Trophoblast cell (in vitro differentiated cells and primary cell): ENCODE results near the gene TEX261.

Experiments used
- DNase-seq, 2 donors: peaks; one replicate each; pipeline ENCODE4 v3.0.0-alpha.2; 2016
- H2AFZ ChIP-seq: 2 replicates; pipeline ENCODE4 v1.6.1; 2013; ENCODE audit warnings: low read length, moderate library complexity, mild to moderate bottlenecking; ENCODE audit not compliant: insufficient read depth, poor library complexity
- H2AK5ac ChIP-seq: 2 replicates; pipeline ENCODE4 v1.6.1; 2013; ENCODE audit warnings: mild to moderate bottlenecking, low read length
- H2BK120ac ChIP-seq: 2 replicates; pipeline ENCODE4 v1.6.1; 2013; ENCODE audit warnings: low read length, mild to moderate bottlenecking, moderate library complexity; ENCODE audit not compliant: insufficient read depth, poor library complexity
- H2BK12ac ChIP-seq: 2 replicates; pipeline ENCODE4 v1.6.1; 2013; ENCODE audit warnings: mild to moderate bottlenecking, low read length, moderate library complexity
- H2BK5ac ChIP-seq: 2 replicates; pipeline ENCODE4 v1.6.1; 2013; ENCODE audit warnings: low read length, low read depth, moderate library complexity, mild to moderate bottlenecking; ENCODE audit not compliant: poor library complexity
- H3K14ac ChIP-seq: 2 replicates; pipeline ENCODE4 v1.6.1; 2013; ENCODE audit warnings: mild to moderate bottlenecking, low read length
- H3K18ac ChIP-seq: 2 replicates; pipeline ENCODE4 v1.6.1; 2013; ENCODE audit warnings: mild to moderate bottlenecking, low read length
- H3K23ac ChIP-seq: 2 replicates; pipeline ENCODE4 v1.6.1; 2013; ENCODE audit warnings: low read length
- H3K27ac ChIP-seq: 2 replicates; pipeline ENCODE4 v1.5.1; 2013; ENCODE audit warnings: low read depth, mild to moderate bottlenecking, inconsistent platforms, low read length, moderate library complexity
- H3K27me3 ChIP-seq: 2 replicates; pipeline ENCODE4 v1.6.1; 2013; ENCODE audit warnings: inconsistent platforms, mild to moderate bottlenecking, low read length, moderate library complexity; ENCODE audit not compliant: insufficient read depth
- H3K36me3 ChIP-seq, 2 experiments: 1 replicate in 1 of 2; 2 replicates in 1 of 2; pipeline ENCODE4 v1.6.1; 2013; ENCODE audit warnings: low read length in 2 of 2, mild to moderate bottlenecking in 2 of 2, moderate library complexity in 1 of 2; ENCODE audit not compliant: insufficient read depth in 2 of 2, control insufficient read depth in 1 of 2
- H3K4ac ChIP-seq: 2 replicates; pipeline ENCODE4 v1.6.1; 2013; ENCODE audit warnings: low read depth, mild to moderate bottlenecking, low read length, moderate library complexity
- H3K4me1 ChIP-seq, 2 experiments: 1 replicate in 1 of 2; 2 replicates in 1 of 2; pipeline ENCODE4 v1.6.1; 2013; ENCODE audit warnings: low read length in 2 of 2, mild to moderate bottlenecking in 2 of 2, moderate library complexity in 1 of 2; ENCODE audit not compliant: insufficient read depth in 2 of 2, control insufficient read depth in 1 of 2
- H3K4me2 ChIP-seq: 2 replicates; pipeline ENCODE4 v1.6.1; 2013; ENCODE audit warnings: inconsistent platforms, mild to moderate bottlenecking, low read length, moderate library complexity
- H3K4me3 ChIP-seq: 2 replicates; pipeline ENCODE4 v1.5.1; 2013; ENCODE audit warnings: mild to moderate bottlenecking, low read depth, low read length, inconsistent platforms
- H3K79me1 ChIP-seq: one replicate; pipeline ENCODE4 v1.6.1; 2013; ENCODE audit warnings: low read length
- H3K79me2 ChIP-seq: 2 replicates; pipeline ENCODE4 v1.6.1; 2013; ENCODE audit warnings: low read length, mild to moderate bottlenecking; ENCODE audit not compliant: control insufficient read depth, insufficient read depth, poor library complexity
- H3K9ac ChIP-seq: 2 replicates; pipeline ENCODE4 v1.6.1; 2013; ENCODE audit warnings: mild to moderate bottlenecking, low read length
- H3K9me3 ChIP-seq: 2 replicates; pipeline ENCODE4 v1.6.1; 2013; ENCODE audit warnings: low read depth, mild to moderate bottlenecking, control low read depth, inconsistent platforms, low read length; ENCODE audit not compliant: insufficient read depth
- H4K12ac ChIP-seq: 2 replicates; pipeline ENCODE4 v1.6.1; 2013; ENCODE audit warnings: low read depth, mild to moderate bottlenecking, low read length, moderate library complexity
- H4K8ac ChIP-seq: 2 replicates; pipeline ENCODE4 v1.6.1; 2013; ENCODE audit warnings: low read depth, mild to moderate bottlenecking, low read length, moderate library complexity
- H4K91ac ChIP-seq: one replicate; pipeline ENCODE4 v1.6.1; 2013; ENCODE audit warnings: low read depth, mild to moderate bottlenecking, low read length, moderate library complexity
- WGBS: extraction: QIAGEN DNeasy Blood & Tissue Kit; methylation state at CpG from one replicate; pipeline ENCODE4 v1.1.7; 2013; ENCODE audit warnings: missing lambda C conversion rate; ENCODE audit not compliant: insufficient read length, insufficient coverage; ENCODE audit errors: extremely low coverage; 5-methylcytosine and 5-hydroxymethylcytosine counted together

Gene TEX261

GRCh38 chr2:70954886-70955285, 39.8 kb downstream of the TEX261 start:
- no peaks in the 10 kb centered on the region for H3K79me2 ChIP-seq
- no peak for DNase-seq
- no peak overlapping the region for H2AFZ ChIP-seq
- no CpG with 5 or more reads among the region's 7 CpGs for WGBS
- no peak overlapping the region for H3K14ac ChIP-seq
- H3K27me3 ChIP-seq: no peaks in the 10 kb centered on the region
- H3K79me1 ChIP-seq: no peaks in the 10 kb centered on the region
- H2AK5ac ChIP-seq: no peak overlapping the region
- H3K18ac ChIP-seq: no peak overlapping the region
- no peaks in the 10 kb centered on the region for H3K9me3 ChIP-seq
- H3K9ac ChIP-seq: no peak overlapping the region
- H3K4me3 ChIP-seq: no peak overlapping the region
- no peak overlapping the region for H3K27ac ChIP-seq
- no peak overlapping the region for H4K8ac ChIP-seq
- no peaks in the 10 kb centered on the region for H3K4me1 ChIP-seq
- no peaks in the 10 kb centered on the region for H3K36me3 ChIP-seq
- H2BK5ac ChIP-seq: no peak overlapping the region
- no peak overlapping the region for H4K12ac ChIP-seq
- no peak overlapping the region for H3K4me2 ChIP-seq
- no peak overlapping the region for H4K91ac ChIP-seq
- H2BK12ac ChIP-seq: no peak overlapping the region
- no peak overlapping the region for H3K4ac ChIP-seq
- H3K23ac ChIP-seq: no peak overlapping the region
- H2BK120ac ChIP-seq: no peak overlapping the region

GRCh38 chr2:70949086-70949485, 45.6 kb downstream of the TEX261 start:
- Histone ChIP-seq H3K36me3 (no peaks in the 10 kb centered on the region), H3K23ac (no peak overlapping the region), H3K27me3 (no peaks in the 10 kb centered on the region), H3K4ac (no peak overlapping the region), H3K79me1 (no peaks in the 10 kb centered on the region), H4K91ac (no peak overlapping the region), H3K4me1 (peaks cover 0 to 5% of the 10 kb centered on the region in 2 experiments), H3K9me3 (no peaks in the 10 kb centered on the region), H3K27ac (no peak overlapping the region), H3K4me2 (no peak overlapping the region), H3K79me2 (no peaks in the 10 kb centered on the region), H2AK5ac (no peak overlapping the region), H4K8ac (no peak overlapping the region), H2BK12ac (no peak overlapping the region), H3K9ac (no peak overlapping the region), H4K12ac (no peak overlapping the region), H2AFZ (no peak overlapping the region), H3K4me3 (no peak overlapping the region), H3K14ac (no peak overlapping the region), H2BK5ac (no peak overlapping the region), H2BK120ac (no peak overlapping the region), H3K18ac (no peak overlapping the region)
- peak in 1 of 2 donors; percentile 24 for DNase-seq
- no CpG with 5 or more reads among the region's 11 CpGs for WGBS

- Histone ChIP-seq H4K12ac (peak overlapping the region; percentile 26), H3K27ac (no peak overlapping the region), H4K8ac (peak overlapping the region; percentile 74), H2AK5ac (no peak overlapping the region), H3K36me3 (no peaks in the 10 kb centered on the region), H3K79me2 (no peaks in the 10 kb centered on the region), H2BK12ac (no peak overlapping the region), H3K79me1 (no peaks in the 10 kb centered on the region), H4K91ac (no peak overlapping the region), H3K9ac (peak overlapping the region; percentile 18), H3K9me3 (no peaks in the 10 kb centered on the region), H3K23ac (no peak overlapping the region), H3K4me1 (peaks cover 0 to 5% of the 10 kb centered on the region in 2 experiments), H3K18ac (no peak overlapping the region), H2BK120ac (no peak overlapping the region), H3K4me2 (peak overlapping the region; percentile 51), H3K4me3 (no peak overlapping the region), H3K27me3 (no peaks in the 10 kb centered on the region), H2AFZ (peak overlapping the region; percentile 76), H3K4ac (no peak overlapping the region), H2BK5ac (no peak overlapping the region), H3K14ac (no peak overlapping the region)
- peak; percentile 61 to 88 for DNase-seq
- no CpG with 5 or more reads among the region's 27 CpGs for WGBS
Observed at GRCh38 chr2:70948337-70949003, 46.2 kb downstream of the TEX261 start.

- Histone ChIP-seq H3K36me3 (no peaks in the 10 kb centered on the region), H3K9ac (no peak overlapping the region), H3K4me1 (peaks cover 0 to 5% of the 10 kb centered on the region in 2 experiments), H3K4me3 (no peak overlapping the region), H3K79me2 (no peaks in the 10 kb centered on the region), H2AK5ac (no peak overlapping the region), H4K12ac (no peak overlapping the region), H2AFZ (no peak overlapping the region), H3K27me3 (no peaks in the 10 kb centered on the region), H4K8ac (no peak overlapping the region), H3K4me2 (no peak overlapping the region), H3K4ac (no peak overlapping the region), H3K23ac (no peak overlapping the region), H3K79me1 (no peaks in the 10 kb centered on the region), H2BK5ac (no peak overlapping the region), H4K91ac (no peak overlapping the region), H3K14ac (no peak overlapping the region), H2BK120ac (no peak overlapping the region), H3K27ac (no peak overlapping the region), H3K18ac (no peak overlapping the region), H2BK12ac (no peak overlapping the region), H3K9me3 (no peaks in the 10 kb centered on the region)
- no CpG with 5 or more reads among the region's 11 CpGs for WGBS
- peak in 1 of 2 donors; percentile 30 for DNase-seq
Observed at GRCh38 chr2:70947556-70948184, 47.0 kb downstream of the TEX261 start.
